MM.1S (cell line): Measurements from ENCODE around the gene TBC1D20.

Experiments used
- DNase-seq: peaks from one replicate; pipeline ENCODE4 v3.0.0-alpha.2; 2015
- H2AFZ ChIP-seq: fragments of 300-600 bp; sonication (generic); 2 replicates; pipeline ENCODE4 v1.6.0; 2016; ENCODE audit warnings: antibody characterized with exemption, low read length
- H3F3A ChIP-seq: fragments of 300-600 bp; sonication (generic); 2 replicates; pipeline ENCODE4 v1.6.1; 2016; ENCODE audit warnings: mild to moderate bottlenecking, antibody characterized with exemption, low read length, moderate library complexity, mixed read lengths; ENCODE audit not compliant: insufficient read depth
- H3K27ac ChIP-seq: fragments of 300-600 bp; sonication (generic); 2 replicates; pipeline ENCODE4 v1.5.1; 2016; ENCODE audit warnings: mild to moderate bottlenecking, low read length
- H3K27me3 ChIP-seq: fragments of 300-600 bp; sonication (generic); replicated peaks from 2 replicates; pipeline ENCODE4 v1.6.0; 2016; ENCODE audit warnings: low read length; ENCODE audit not compliant: insufficient read depth
- H3K36me3 ChIP-seq: fragments of 300-600 bp; sonication (generic); replicated peaks from 2 replicates; pipeline ENCODE4 v1.6.1; 2016; ENCODE audit warnings: mild to moderate bottlenecking, low read length, mixed read lengths; ENCODE audit not compliant: insufficient read depth
- H3K4me1 ChIP-seq: fragments of 300-600 bp; sonication (generic); 2 replicates; pipeline ENCODE4 v1.6.1; 2016; ENCODE audit warnings: low read length, mixed read lengths
- H3K4me2 ChIP-seq: fragments of 300-600 bp; sonication (generic); 2 replicates; pipeline ENCODE4 v1.6.0; 2016; ENCODE audit warnings: low read depth, low read length
- H3K4me3 ChIP-seq: fragments of 300-600 bp; sonication (generic); 2 replicates; pipeline ENCODE4 v1.5.1; 2016; ENCODE audit warnings: low read length, mixed read lengths
- H3K79me2 ChIP-seq: fragments of 300-600 bp; sonication (generic); 2 replicates; pipeline ENCODE4 v1.6.1; 2016; ENCODE audit warnings: mixed run types, low read length, mixed read lengths
- H3K9ac ChIP-seq: fragments of 300-600 bp; sonication (generic); 2 replicates; pipeline ENCODE4 v1.6.1; 2016; ENCODE audit warnings: low read length, mixed read lengths
- H3K9me2 ChIP-seq: fragments of 300-600 bp; sonication (generic); replicated peaks from 2 replicates; pipeline ENCODE4 v1.6.1; 2016; ENCODE audit warnings: mild to moderate bottlenecking, low read length, mixed read lengths; ENCODE audit not compliant: insufficient read depth
- H3K9me3 ChIP-seq: fragments of 300-600 bp; sonication (generic); replicated peaks from 2 replicates; pipeline ENCODE4 v1.6.1; 2016; ENCODE audit warnings: mild to moderate bottlenecking, low read length, mixed read lengths; ENCODE audit not compliant: insufficient read depth
- H4K20me1 ChIP-seq: fragments of 300-600 bp; sonication (generic); 2 replicates; pipeline ENCODE4 v1.6.1; 2016; ENCODE audit warnings: mild to moderate bottlenecking, low read length, moderate library complexity, mixed read lengths; ENCODE audit not compliant: insufficient read depth
- EZH2 ChIP-seq: fragments of 300-600 bp; sonication (generic); optimal IDR thresholded peaks from 2 replicates; pipeline ENCODE3; 2017; ENCODE audit warnings: low read depth, mild to moderate bottlenecking, antibody characterized with exemption, low read length, mixed read lengths
- EZH2phosphoT487 ChIP-seq: fragments of 300-600 bp; sonication (generic); IDR thresholded peaks from 2 replicates; pipeline ENCODE4 v1.6.1; 2018; ENCODE audit warnings: antibody characterized with exemption, low read length
- TF ChIP-seq, protein P1 (sequence below): fragments of 300-600 bp; sonication (generic); IDR thresholded peaks from 2 replicates; pipeline ENCODE4 v1.5.1; 2016; ENCODE audit warnings: antibody characterized with exemption, low read length, mixed read lengths

Gene TBC1D20

DNA sequence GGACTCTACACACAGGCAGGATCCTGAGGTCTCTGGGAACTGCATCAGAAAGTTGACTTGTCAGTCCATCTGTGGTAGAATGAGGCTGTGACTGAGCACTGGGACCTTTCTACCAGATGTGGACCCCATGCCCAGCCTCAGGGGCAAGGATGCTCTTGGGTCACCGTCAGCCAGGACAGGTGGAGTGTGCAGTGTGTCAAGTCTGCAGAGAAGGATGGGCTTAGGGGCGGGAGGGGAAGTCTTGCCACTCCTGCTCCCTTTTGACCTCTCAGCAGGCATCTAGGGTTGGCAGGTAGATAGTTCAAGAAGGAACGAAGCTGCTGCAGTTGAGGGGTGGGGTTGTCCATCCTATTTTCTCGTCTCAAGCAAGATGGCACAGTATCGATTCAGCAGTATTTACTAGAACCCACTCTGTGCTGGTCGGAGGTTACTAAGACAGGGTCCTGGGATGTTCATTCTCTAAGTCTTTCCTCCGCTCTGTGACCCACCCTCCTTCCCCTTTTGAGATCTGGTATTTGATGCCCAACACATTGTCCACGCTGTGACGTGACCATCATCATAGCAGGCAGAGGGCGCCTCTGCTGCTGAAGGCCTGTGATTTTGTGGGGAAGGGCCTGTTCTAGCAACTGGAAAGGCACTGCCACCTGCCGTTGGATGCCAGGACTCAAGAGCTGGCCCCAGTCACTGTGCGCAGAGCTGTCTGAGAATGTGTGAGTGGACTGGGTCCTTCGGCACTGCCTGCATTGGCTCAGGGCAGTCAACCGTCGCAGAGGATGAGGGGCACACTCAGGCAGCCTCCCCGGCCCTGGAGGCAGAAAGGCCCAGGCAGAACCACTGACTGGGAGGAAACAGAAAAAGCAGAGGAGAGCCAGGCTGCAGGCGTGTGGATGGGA, 31.1 kb downstream of the TBC1D20 start:
- H3K79me2 ChIP-seq: no peaks in the 10 kb centered on the region
- no peaks in the 10 kb centered on the region for H4K20me1 ChIP-seq
- H3K36me3 ChIP-seq: no peaks in the 10 kb centered on the region
- no peak overlapping the region for H3K27ac ChIP-seq
- H3K9ac ChIP-seq: no peak overlapping the region
- TF ChIP-seq, protein P1, sequence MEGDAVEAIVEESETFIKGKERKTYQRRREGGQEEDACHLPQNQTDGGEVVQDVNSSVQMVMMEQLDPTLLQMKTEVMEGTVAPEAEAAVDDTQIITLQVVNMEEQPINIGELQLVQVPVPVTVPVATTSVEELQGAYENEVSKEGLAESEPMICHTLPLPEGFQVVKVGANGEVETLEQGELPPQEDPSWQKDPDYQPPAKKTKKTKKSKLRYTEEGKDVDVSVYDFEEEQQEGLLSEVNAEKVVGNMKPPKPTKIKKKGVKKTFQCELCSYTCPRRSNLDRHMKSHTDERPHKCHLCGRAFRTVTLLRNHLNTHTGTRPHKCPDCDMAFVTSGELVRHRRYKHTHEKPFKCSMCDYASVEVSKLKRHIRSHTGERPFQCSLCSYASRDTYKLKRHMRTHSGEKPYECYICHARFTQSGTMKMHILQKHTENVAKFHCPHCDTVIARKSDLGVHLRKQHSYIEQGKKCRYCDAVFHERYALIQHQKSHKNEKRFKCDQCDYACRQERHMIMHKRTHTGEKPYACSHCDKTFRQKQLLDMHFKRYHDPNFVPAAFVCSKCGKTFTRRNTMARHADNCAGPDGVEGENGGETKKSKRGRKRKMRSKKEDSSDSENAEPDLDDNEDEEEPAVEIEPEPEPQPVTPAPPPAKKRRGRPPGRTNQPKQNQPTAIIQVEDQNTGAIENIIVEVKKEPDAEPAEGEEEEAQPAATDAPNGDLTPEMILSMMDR: peak; percentile 50
- TF ChIP-seq EZH2: no peak
- H2AFZ ChIP-seq: no peak overlapping the region
- no peak overlapping the region for H3K4me3 ChIP-seq
- H3F3A ChIP-seq: no peaks in the 10 kb centered on the region
- no peaks in the 10 kb centered on the region for H3K4me1 ChIP-seq
- peak; percentile 52 for DNase-seq
- H3K9me2 ChIP-seq: no peaks in the 10 kb centered on the region
- H3K4me2 ChIP-seq: no peak overlapping the region
- H3K27me3 ChIP-seq: no peaks in the 10 kb centered on the region
- H3K9me3 ChIP-seq: no peaks in the 10 kb centered on the region

DNA sequence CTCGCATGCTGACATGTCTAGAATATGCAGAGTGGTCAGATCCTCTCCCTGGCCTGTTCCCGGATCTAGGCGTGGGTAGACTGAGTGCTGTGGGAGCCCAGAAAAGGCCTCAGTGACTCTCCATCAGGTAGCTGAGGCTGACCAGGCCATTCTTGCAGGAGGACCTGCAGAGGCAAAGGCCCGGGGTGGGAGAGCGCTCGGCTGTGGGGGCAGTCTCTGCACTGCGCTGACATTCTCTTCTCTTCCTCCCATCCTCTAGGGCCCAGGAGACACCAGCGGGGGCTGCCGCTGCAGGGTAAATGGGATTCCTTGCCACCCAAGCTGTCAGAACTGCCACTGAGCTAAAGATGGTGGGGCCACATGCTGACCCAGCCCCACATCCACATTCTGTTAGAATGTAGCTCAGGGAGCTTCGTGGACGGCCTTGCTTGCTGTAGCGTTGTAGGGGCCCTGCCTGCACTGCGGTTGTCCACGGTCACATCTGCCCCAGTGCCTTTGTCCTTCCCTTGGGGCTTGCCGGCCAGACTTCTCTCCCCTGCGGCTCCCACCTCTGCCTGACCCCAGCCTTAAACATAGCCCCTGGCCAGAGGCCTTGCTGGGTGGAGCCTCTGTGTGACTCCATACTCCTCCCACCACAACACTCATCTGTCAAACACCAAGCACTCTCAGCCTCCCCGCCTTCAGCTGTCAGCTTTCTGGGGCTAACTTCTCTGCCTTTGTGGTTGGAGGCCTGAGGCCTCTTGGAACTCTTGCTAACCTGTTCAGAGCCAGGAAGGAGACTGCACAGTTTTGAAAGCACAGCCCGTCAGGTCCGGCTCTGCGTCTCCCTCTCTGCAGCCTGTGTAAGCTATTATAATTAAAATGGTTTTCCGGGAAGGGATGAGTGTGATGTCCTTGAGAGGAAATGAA, 32.0 kb downstream of the TBC1D20 start:
- no peaks in the 10 kb centered on the region for H3K79me2 ChIP-seq
- H3K9me2 ChIP-seq: no peaks in the 10 kb centered on the region
- no peaks in the 10 kb centered on the region for H3K27me3 ChIP-seq
- no peak overlapping the region for H3K4me3 ChIP-seq
- H3K4me1 ChIP-seq: no peaks in the 10 kb centered on the region
- H3K36me3 ChIP-seq: no peaks in the 10 kb centered on the region
- H3K27ac ChIP-seq: no peak overlapping the region
- no peaks in the 10 kb centered on the region for H3F3A ChIP-seq
- H3K9ac ChIP-seq: no peak overlapping the region
- no peak for TF ChIP-seq EZH2phosphoT487
- no peak overlapping the region for H2AFZ ChIP-seq
- H4K20me1 ChIP-seq: no peaks in the 10 kb centered on the region
- no peak overlapping the region for H3K4me2 ChIP-seq
- no peaks in the 10 kb centered on the region for H3K9me3 ChIP-seq
- no peak for DNase-seq

DNA sequence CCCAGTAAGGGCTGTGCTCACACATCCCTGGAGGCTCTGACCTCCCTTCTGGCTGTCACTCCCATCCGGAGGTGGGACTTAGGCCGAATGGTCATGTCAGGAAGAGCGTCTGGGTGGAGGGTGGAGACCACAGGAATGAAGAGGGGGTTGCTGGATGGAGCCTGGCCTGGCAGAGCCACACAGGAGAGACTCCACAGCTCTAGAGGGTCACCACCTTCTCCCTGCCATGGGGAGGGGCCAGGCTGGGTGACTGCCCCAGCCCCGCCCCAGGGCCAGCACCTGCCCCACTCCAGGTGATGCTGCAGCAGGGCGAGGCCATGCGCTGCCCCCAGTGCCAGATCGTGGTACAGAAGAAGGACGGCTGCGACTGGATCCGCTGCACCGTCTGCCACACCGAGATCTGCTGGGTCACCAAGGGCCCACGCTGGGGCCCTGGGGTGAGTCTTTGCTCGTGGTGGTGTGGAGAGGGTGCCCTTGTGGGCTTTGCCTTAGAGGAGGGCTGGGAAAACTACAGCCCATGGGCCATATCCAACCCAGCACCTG, 33.6 kb downstream of the TBC1D20 start:
- Histone ChIP-seq H2AFZ (no peak overlapping the region), H4K20me1 (no peaks in the 10 kb centered on the region), H3K4me1 (no peaks in the 10 kb centered on the region), H3K79me2 (no peaks in the 10 kb centered on the region), H3K4me3 (no peak overlapping the region), H3K9me2 (no peaks in the 10 kb centered on the region), H3K9me3 (no peaks in the 10 kb centered on the region), H3F3A (no peaks in the 10 kb centered on the region), H3K9ac (no peak overlapping the region), H3K4me2 (no peak overlapping the region), H3K27me3 (no peaks in the 10 kb centered on the region), H3K36me3 (no peaks in the 10 kb centered on the region), H3K27ac (no peak overlapping the region)
- TF ChIP-seq, protein P1: no peak
- TF ChIP-seq EZH2 (no peak), EZH2phosphoT487 (no peak)
- DNase-seq: no peak
